Stomach (tissue), 9 donors: Measurements from ENCODE around the gene SPC24. TPM values are rescaled to one million over a fixed set of nuclear protein-coding genes. Genes with fewer than 3 reads are reported as not detected.
"Not testable (repeated sequence)": the region's sequence is repeated elsewhere in the genome, so short reads cannot be mapped to it uniquely, and the experiment has no call there.

Experiments
- DNase-seq, 2 donors: peaks; one replicate each; pipeline versions ENCODE4 v3.0.0 to v3.0.0-alpha.2; 2013 to 2019
- H3K27ac ChIP-seq, 5 donors: fragments of 200-600 bp in 4 of 5; sonication (generic) in 4 of 5; one replicate each; pipeline ENCODE4 v1.5.1; 2013 to 2019; ENCODE audit warnings: mild to moderate bottlenecking in 1 of 5, moderate library complexity in 1 of 5
- H3K27me3 ChIP-seq, 3 donors: fragments of 200-600 bp; sonication (generic); one replicate each; pipeline ENCODE4 v1.5.1; 2017 to 2019; ENCODE audit warnings: mixed run types in 1 of 3
- H3K36me3 ChIP-seq, 4 donors: fragments of 200-600 bp; sonication (generic); 1 replicate in 3 of 4; 2 replicates in 1 of 4; pipeline ENCODE4 v1.5.1; 2016 to 2019
- H3K4me1 ChIP-seq, 4 donors: fragments of 200-600 bp; sonication (generic); one replicate each; pipeline ENCODE4 v1.5.1; 2016 to 2019
- H3K4me3 ChIP-seq, 4 donors: fragments of 200-600 bp; sonication (generic) in 3 of 4; one replicate each; pipeline ENCODE4 v1.5.1; 2016 to 2019; ENCODE audit warnings: mild to moderate bottlenecking in 1 of 4
- H3K9me3 ChIP-seq, 4 donors: fragments of 200-600 bp; sonication (generic); one replicate each; pipeline ENCODE4 v1.5.1; 2016 to 2019
- EP300 ChIP-seq: sonication (generic); formaldehyde crosslinking; IDR thresholded peaks from one replicate; pipeline ENCODE4 v1.6.1; 2017; ENCODE audit warnings: antibody characterized with exemption
- POLR2A ChIP-seq, 4 donors: fragments of 450-650 bp; IDR thresholded peaks; one replicate each; pipeline ENCODE4 v1.6.1; 2016; ENCODE audit warnings: antibody characterized with exemption in 4 of 4, control low read depth in 2 of 4, mild to moderate bottlenecking in 1 of 4, moderate library complexity in 1 of 4
- POLR2AphosphoS5 ChIP-seq, 3 donors: sonication (generic); formaldehyde crosslinking; IDR thresholded peaks; one replicate each; pipeline ENCODE4 v1.6.1; 2016; ENCODE audit warnings: antibody characterized with exemption in 3 of 3
- WGBS, 5 donors: extraction: QIAGEN DNeasy Blood & Tissue Kit in 3 of 5; methylation state at CpG; one replicate each; pipeline versions ENCODE4 v1.1.5 to v1.1.7; 2013 to 2018; 5-methylcytosine and 5-hydroxymethylcytosine counted together
- intact Hi-C: fragments of 100-400 bp; cut with DNase I; formaldehyde crosslinking; loops from one replicate; pipeline ENCODE4 v1.15.1; 2023; ENCODE audit warnings: low total_unique reads
- polyA plus RNA-seq, 3 donors: library from polyadenylated mRNA; stranded (reverse); fragments of 200-250 nt; gene quantifications; one replicate each; pipeline ENCODE4 v1.2.3, GENCODE V29; 2013
- total RNA-seq, 5 donors: library from RNA; depleted of rRNA; stranded (reverse); fragments of >200 nt; gene quantifications; one replicate each; pipeline versions ENCODE4 v1.1.0 to v1.2.3, GENCODE V29; 2014 to 2016
- TF ChIP-seq, protein P1 (sequence below), 7 experiments: fragments of 450-650 bp in 4 of 7; fragments of 200-600 bp in 3 of 7; sonication (generic) in 3 of 7; IDR thresholded peaks; one replicate each; pipeline ENCODE4 v1.5.1; 2016 to 2019; ENCODE audit warnings: antibody characterized with exemption in 7 of 7, control low read depth in 2 of 7, mild to moderate bottlenecking in 1 of 7
- donor health status: healthy with polysubstance abuse.
- donor health status: Bipolar disorder and iron deficiency.
- donor health status: healthy.

Gene SPC24
- total and polyA plus RNA-seq, 8 donors = 3.7 to 20.4 (median 9.2) TPM; not detected in 2

- intact Hi-C loops = no loop called here
- peak in 1 of 2 donors; percentile 56 for DNase-seq
- Histone ChIP-seq H3K27ac (peak overlapping the region; percentile 73 to 96 (median 93)), H3K4me1 (peaks cover 63 to 72% (median 68%) of the 10 kb centered on the region in 4 donors), H3K9me3 (no peaks in the 10 kb centered on the region), H3K4me3 (no peak overlapping the region), H3K27me3 (no peaks in the 10 kb centered on the region), H3K36me3 (no peaks in the 10 kb centered on the region)
- 62 to 72% (median 66%) methylated on average over 4 to 9 of the region's 9 CpGs for WGBS, 5 donors
- no peak for TF ChIP-seq POLR2A (IDR thresholded peaks at IDR 0.05)
- TF ChIP-seq POLR2AphosphoS5 (IDR thresholded peaks at IDR 0.05) = no peak
- TF ChIP-seq, protein P1, sequence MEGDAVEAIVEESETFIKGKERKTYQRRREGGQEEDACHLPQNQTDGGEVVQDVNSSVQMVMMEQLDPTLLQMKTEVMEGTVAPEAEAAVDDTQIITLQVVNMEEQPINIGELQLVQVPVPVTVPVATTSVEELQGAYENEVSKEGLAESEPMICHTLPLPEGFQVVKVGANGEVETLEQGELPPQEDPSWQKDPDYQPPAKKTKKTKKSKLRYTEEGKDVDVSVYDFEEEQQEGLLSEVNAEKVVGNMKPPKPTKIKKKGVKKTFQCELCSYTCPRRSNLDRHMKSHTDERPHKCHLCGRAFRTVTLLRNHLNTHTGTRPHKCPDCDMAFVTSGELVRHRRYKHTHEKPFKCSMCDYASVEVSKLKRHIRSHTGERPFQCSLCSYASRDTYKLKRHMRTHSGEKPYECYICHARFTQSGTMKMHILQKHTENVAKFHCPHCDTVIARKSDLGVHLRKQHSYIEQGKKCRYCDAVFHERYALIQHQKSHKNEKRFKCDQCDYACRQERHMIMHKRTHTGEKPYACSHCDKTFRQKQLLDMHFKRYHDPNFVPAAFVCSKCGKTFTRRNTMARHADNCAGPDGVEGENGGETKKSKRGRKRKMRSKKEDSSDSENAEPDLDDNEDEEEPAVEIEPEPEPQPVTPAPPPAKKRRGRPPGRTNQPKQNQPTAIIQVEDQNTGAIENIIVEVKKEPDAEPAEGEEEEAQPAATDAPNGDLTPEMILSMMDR (IDR thresholded peaks at IDR 0.05) = no peak
- no peak for TF ChIP-seq EP300
These were observed 13.6 kb downstream of the SPC24 start for GRCh38 chr19:11141937-11142527.

DNA sequence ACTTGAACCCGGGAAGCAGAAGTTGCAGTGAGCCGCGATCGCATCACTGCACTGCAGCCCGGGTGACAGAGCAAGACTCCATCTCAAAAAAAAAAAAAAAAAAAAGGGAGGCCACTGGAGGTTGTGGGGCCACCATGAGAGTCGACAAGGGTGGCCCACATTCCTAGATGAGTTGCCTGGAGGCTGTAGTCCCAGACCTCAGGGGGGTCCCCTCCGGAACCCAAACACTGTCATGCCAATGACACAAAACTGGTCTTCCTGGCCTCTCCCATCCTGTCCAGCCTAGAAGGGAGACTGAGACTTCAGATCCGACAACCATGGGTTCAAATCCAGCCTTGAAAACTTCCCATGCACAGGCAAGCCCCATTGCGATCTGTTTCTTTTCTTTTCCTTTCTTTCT lies 14.7 kb downstream of the SPC24 start:
- Histone ChIP-seq H3K27ac (peak overlapping the region in 4 of 5 donors; percentile 93 to 96 (median 94)), H3K27me3 (no peaks in the 10 kb centered on the region), H3K36me3 (no peaks in the 10 kb centered on the region), H3K4me1 (peaks cover 63 to 78% (median 69%) of the 10 kb centered on the region in 4 donors), H3K9me3 (no peaks in the 10 kb centered on the region), H3K4me3 (no peak overlapping the region)
- no peak for DNase-seq
- TF ChIP-seq POLR2AphosphoS5 (IDR thresholded peaks at IDR 0.05) = no peak
- TF ChIP-seq EP300 = no peak
- TF ChIP-seq, protein P1 (IDR thresholded peaks at IDR 0.05) = no peak
- no peak for TF ChIP-seq POLR2A (IDR thresholded peaks at IDR 0.05)
- intact Hi-C loops = no loop called here
- WGBS, 5 donors = 89 to 96% (median 91%) methylated on average over 9 of the region's 9 CpGs

GRCh38 chr19:11140023-11140538 lies 15.5 kb downstream of the SPC24 start:
- H3K27ac ChIP-seq = peak overlapping the region; percentile 53 to 94 (median 93)
- H3K4me1 ChIP-seq = peaks cover 63 to 78% (median 69%) of the 10 kb centered on the region in 4 donors

GRCh38 chr19:11138601-11139300 lies 16.8 kb downstream of the SPC24 start:
- 17 to 32% (median 23%) methylated on average over 8 to 13 of the region's 13 CpGs for WGBS, 5 donors
- peaks cover 0 to under 1% (median 0%) of the 10 kb centered on the region in 4 donors for H3K36me3 ChIP-seq
- peak overlapping the region; percentile 81 to 94 (median 93) for H3K27ac ChIP-seq
- peak; percentile 68 to 88 for DNase-seq
- H3K4me3 ChIP-seq = peak overlapping the region in 2 of 4 donors; percentile 29 to 37
- TF ChIP-seq, protein P1 (IDR thresholded peaks at IDR 0.05) = no peak
- peak; percentile 36 to 48 (median 38) for TF ChIP-seq POLR2AphosphoS5 (IDR thresholded peaks at IDR 0.05)
- intact Hi-C loops = loop anchor here (2.0 kb wide), 1 partner anchor 64 kb away; no protein-coding TSS in a partner anchor
- H3K4me1 ChIP-seq = peaks cover 59 to 73% (median 66%) of the 10 kb centered on the region in 4 donors
- H3K9me3 ChIP-seq = no peaks in the 10 kb centered on the region
- H3K27me3 ChIP-seq = no peaks in the 10 kb centered on the region

More at GRCh38 chr19:11140023-11140538, 15.5 kb downstream of the SPC24 start:
- H3K36me3 ChIP-seq, H3K27me3 ChIP-seq, intact Hi-C loops, H3K9me3 ChIP-seq, H3K4me3 ChIP-seq: not testable (repeated sequence)
- 56 to 69% (median 62%) methylated on average over 9 to 10 of the region's 10 CpGs for WGBS, 5 donors
- peak in 1 of 2 donors; percentile 72 for DNase-seq
- TF ChIP-seq POLR2AphosphoS5 (IDR thresholded peaks at IDR 0.05) = peak in 1 of 3 donors; percentile 26
